Glomerular visceral epithelial cell (primary cell): ENCODE results near the gene MYMK.

Experiments
- DNase-seq: peaks from one replicate; pipeline ENCODE4 v3.0.0-alpha.2; 2016; ENCODE audit errors: extremely low spot score

Gene MYMK

DNA sequence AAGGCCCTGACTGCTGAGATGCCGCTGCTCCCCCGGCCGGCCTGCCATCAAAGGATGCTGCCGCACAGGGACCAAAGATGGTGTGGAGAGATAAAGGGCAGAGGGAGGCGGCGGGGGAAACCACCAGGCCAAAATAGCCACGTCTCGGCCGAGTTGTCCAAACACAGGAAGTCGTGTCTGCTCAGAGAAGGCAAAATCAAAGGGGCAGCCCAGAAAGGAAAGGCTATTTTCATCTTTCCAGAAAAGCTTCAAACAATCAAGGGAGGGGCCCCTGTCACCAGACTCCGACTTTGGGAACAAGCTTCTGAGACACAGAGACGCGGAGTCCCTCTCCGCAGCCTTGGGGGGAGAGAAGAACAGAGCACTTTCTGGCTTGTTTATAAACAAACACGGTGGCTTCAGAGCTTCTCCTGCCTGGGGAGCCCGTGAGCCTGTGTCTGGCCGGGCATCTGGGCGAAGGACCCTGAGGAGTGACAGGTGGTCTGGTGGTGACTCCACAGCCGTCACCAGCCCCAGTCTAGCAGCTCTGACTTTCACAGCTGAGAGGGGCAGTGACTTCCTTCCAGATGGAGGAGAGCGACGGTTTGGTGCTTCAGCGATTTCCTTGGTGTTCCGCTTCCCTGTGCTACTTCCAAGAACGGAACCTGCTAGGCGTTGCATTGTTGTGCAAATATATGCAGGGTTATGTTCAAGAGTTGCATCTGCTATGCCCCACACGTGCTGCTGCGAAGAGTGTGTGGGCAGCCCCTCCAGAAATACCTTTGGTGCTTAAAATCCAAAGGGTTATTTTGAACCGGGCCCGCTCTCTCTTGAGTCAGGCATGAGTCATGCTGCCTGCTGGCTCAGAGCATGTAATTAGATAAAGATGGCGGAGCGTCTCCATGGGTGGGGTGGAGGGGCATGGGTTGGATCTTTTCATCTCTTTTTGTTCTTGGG, 33.7 kb upstream of the MYMK start:
- peak; percentile 16 for DNase-seq

DNA sequence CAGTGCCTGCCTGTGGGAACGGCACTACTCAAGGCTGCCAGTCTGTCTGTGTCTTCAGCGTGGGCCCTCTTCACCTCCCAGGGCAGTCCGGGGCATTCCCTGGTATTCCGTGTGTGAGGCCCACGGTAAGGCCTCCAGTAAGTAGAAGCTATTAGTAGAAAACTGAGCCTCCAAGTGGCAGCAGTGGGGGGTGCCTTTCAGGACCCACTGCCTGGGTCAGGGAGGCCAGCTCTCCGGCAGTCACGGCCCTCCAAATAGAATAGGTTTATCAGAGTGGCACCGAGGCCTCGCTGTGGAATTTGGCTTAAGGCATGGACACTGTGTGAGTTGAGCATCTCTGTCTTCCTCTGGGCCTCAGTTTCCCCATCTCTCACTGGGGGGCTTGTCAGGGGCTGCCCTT, 32.8 kb upstream of the MYMK start:
- DNase-seq, result no peak

DNA sequence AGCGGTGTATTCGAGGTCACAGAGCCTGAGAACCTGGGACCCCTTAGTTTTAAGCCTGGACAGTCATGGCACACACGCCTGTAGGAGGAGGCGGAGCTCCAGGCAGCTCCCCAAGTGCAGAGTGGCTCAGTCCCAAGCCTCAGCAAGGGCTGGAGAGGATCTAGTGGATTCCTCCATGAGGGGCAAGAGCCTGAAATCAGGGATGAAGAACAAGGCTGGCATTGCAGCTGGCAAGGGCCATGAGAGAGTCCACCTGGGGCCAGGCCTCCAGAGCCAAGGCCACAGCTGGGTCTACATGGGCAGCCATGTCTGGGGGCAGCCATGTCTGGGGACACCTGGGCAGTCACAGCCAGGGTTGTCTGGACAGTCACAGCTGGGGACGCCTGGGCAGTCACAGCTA, 31.6 kb upstream of the MYMK start:
- no peak for DNase-seq

DNA sequence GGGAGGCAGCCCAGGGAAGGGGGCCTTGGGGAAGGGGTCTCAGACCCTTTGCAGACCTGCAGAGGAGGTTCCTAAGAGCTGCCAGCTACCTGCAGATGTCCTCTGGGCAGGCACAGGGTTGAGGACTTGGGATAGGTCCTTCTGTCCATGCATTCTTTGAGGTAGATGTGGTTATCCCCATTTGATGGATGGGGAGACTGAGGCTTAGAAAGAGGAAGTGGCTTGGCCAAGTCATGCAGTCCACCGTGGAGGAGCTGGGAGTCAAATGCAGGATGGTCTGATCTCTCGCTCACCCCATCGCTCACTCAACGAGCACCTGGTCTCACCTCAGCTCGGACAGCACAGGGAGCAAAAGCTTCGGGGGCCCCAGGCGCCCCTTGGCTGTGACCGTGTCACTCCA, 30.0 kb upstream of the MYMK start:
- DNase-seq, result no peak

DNA sequence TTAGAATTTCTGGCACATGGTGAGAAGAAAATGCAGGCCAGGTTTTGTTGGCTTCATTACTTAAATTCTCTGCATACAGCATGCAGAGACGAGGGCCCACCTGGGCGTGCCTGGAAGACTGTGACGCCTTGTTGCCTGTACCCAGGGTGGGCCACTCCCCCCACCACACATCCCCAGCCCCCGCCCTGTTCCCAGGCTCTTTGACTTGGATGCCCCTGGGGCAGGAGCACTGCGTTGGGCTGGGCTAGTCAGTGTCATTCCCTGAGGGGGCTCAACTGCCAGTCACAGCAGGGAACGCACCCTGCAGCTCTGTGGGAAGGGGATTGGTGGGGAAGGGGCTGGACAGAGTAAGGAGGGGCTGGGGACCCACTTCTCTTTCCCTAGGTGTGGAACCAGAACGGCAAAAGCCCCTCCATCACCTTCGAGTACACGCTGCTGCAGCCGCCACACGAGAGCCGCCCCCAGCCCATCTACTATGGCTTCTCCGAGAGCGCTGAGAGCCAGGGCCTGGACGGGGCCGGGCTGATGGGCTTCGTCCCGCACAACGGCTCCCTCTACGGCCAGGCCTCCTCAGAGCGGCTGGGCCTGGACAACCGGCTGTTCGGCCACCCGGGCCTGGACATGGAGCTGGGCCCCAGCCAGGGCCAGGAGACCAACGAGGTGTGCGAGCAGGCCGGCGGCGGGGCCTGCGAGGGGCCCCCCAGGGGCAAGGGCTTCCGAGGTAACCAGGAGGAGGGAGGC, 29.4 kb upstream of the MYMK start:
- DNase-seq, result no peak

DNA sequence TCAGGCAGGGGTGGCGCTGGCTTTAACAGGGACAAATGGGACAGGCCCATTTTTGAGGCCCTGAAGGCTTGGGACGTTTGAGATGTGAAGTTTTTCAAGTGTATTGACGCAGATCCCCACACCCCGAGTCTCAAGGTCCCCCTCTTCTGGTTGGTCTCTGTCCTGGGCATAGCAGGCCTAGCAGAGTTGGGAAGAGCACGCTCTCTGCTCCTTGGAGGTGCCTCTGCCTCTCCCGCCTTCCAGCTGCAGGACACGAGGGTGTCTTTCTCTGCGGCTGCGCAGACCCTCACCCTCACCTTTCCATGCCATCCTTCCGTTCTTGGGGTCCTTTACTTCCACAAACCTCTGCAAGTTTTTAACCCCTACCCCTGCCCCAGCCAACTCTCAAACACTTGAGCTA, 28.4 kb upstream of the MYMK start:
- DNase-seq, result no peak

DNA sequence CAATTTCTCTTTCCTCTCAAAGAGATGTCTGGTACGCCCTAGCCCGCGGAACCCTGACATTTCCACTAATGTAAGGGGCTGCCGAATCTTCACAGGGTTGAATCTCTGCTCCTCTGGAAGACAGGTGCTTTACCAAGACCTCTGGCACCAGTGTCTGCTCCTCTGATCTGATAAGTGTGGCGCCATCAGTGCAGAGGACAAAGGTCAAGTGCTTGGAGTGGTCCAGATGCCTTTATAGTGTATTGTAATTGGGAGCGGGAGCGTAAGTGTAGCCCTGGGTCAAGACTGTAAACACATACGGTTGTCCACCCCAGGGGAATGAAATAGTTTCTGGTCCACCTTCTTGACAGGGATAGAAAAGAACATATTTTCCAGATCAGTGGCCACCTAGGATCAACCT, 27.5 kb upstream of the MYMK start:
- DNase-seq, result no peak

DNA sequence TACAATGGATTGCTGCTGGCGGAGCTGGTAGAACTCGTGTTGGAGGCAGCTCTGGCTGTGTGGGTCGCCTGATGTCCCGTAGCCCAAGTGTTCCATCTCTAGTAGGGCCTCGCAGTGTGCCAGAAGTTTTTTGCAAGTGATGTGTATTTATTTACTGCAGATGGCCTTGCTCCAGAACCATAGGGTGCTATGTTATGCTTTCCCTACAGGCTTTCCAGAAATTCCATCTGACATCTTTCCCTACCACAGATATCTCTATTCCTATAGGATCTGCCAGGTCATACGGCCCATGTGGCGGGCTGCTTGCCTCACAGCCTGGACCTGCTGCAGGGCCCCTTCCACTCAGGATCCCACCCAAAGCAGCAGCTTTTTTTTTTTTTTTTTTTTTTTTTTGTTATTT, 26.7 kb upstream of the MYMK start:
- no peak for DNase-seq

DNA sequence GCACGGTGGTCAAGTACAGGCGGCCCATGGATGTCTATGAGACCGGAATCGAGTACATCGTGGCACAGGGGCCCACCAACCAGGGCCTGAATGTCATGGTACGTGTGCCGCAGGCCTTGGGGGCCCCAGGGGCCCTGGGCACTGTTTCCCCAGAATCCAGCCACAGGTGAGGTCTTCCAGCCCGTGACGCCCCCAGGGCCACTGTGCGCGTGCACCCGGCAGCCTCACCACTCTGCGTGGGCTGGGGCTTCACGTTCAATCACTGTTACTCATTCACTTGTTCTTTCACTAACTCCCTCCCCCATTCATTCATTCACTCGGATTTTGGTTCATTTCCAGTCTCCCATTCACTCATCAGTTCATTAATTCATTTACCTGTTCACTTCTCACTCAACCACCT, 22.4 kb upstream of the MYMK start:
- DNase-seq, result no peak

DNA sequence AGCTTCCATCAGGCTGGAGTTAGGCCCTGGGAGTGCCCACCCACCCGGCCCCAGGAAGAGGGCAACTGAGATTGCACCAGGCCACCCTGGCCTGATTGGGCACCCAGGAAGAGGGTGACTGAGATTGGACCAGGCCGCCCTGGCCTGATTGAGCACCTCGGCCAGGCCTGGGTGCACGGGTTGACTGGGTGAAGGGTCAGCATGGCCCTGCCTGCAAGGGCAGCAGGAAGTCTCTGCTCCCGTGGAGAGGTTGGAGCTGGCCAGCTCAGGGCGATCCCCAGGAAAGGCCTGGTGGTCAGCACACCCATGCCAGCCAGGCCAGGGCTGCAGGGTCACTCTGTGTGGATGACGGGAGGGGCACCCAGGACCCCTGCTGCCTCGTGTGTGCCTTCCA, 21.5 kb upstream of the MYMK start:
- no peak for DNase-seq

DNA sequence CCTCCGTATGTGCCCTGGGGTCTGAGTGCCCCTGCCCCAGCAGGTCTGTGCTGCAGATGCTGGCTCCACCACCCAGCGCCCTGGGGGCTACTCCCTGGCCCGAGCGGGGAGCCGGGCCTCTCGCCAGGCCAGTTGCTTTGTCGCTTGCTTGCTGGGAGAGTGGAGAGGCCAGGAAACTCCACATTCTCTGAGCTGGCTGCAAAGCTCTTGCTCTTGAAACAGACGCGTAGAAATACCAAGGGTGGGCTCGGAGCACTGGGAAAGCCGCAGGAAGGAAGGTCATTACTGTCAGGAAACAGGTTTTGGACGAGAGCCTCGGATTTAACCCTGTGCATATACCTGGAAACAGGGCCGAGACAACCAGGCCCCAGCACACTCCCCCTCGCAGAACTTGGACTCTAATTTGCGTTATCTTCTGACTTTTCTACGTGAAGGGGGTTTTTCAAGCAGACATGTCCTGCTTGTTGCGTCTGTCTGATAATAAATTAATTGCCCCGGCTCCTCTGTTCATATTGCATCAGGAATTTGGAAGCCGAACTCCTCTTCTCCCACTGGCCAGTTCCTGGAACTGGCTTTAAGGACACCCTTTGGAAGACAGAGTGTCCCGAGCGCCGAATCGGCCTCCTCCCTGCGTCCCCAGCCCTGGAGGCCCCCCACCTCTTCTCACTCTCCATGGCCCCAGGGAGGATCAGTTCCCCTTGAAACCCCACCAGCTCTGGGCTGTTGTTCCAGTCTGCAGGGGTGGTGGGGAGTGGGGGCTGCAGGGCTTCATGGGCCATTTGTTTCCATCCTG, 20.9 kb upstream of the MYMK start:
- no peak for DNase-seq

DNA sequence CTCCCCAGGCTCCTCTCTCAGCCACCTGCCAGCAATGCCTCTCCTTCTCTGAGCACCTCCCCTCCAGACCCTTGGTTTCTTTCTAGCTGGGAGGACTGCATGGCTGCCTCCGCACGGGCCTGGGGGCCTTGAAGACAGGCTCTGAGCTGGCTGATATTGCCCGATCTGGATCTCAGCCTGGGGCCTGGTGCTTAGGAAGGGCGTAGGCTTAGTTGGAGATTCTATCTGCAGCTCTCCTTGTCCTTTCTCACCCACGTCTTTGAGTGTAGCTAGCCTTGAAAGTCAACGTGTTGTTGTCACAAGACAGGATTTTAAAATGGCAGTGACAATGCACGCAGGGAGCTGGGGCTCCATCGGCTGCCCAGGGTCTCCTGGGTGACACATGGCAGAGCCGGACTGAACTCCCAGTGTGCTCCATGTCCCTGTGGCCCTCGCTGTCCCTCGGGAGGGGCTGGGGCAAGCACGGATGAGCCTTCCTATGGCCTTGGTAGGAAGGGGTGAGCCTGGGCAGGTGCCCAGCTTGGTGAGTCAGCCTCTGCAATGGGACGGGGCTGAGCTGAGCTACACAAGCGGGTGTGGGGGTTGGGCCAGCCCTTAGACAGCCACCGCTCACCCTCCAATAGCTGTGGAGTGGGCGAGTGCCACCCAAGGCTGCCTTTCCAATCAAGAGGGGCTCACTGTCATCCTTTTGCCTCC, 19.2 kb upstream of the MYMK start:
- DNase-seq, result no peak

DNA sequence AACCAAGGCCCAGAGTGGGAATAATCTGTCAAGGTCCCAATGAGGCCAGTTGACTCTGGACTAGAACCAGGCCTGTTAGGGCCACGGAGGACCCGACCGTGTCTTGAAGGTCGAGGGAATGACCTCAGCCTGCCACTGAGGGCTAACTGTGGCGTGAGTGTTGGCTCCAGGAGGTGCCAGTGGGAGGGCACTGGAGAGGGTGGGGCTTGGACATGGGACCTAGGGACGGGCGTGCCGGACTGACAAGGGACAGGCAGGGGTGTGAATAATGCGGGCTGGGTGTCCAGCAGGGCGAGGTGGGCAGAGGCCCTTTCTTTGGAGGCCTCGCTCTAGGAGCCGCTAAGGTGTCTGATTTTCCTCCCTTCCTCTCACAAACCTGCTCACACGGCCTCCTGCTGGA, 17.2 kb upstream of the MYMK start:
- DNase-seq, result no peak

DNA sequence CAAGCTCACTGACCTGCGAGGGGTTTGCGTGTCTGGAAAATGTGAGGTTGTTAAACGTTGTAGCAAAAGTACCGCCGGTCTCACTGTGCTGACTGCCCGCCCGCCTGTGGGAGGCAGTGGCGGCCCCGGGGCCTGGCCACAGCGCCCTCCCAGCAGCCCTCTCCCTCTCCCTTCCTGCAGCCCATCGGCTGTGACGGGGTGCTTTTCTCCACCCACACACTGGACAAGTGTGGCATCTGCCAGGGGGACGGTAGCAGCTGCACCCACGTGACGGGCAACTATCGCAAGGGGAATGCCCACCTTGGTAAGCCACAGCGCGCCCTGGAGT, 15.9 kb upstream of the MYMK start:
- DNase-seq, result no peak

DNA sequence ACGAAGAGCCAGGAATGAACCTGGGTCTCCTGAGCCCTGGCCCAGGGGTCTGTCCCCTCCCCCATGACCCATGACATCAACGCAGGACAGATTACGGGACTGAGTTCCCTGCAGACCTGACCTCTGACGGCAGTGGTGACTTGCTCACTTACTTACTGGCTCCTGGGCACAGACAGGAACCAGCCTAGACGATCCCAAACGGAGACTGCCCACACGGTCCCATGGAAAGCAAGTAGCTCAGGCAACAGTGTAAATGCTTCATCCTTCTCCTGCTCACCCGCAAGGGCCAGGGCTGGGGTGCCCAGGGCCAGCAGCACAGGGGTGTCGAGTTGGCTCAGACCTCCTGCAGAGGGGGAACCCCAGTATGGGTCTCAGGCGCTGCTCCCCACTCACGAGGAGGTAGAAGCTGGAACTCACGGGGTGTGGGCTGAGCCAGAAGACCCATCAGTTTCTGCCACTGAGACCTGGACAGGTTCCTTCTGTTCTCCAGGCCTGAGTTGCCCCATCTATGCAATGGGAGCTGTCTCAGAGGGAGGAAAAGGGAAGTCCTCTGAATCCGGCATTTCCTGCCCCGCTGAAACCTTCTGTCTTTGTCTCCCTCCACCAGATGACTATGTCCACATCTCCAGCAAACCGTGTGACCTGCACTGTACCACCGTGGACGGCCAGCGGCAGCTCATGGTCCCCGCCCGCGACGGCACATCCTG, 15.4 kb upstream of the MYMK start:
- no peak for DNase-seq

DNA sequence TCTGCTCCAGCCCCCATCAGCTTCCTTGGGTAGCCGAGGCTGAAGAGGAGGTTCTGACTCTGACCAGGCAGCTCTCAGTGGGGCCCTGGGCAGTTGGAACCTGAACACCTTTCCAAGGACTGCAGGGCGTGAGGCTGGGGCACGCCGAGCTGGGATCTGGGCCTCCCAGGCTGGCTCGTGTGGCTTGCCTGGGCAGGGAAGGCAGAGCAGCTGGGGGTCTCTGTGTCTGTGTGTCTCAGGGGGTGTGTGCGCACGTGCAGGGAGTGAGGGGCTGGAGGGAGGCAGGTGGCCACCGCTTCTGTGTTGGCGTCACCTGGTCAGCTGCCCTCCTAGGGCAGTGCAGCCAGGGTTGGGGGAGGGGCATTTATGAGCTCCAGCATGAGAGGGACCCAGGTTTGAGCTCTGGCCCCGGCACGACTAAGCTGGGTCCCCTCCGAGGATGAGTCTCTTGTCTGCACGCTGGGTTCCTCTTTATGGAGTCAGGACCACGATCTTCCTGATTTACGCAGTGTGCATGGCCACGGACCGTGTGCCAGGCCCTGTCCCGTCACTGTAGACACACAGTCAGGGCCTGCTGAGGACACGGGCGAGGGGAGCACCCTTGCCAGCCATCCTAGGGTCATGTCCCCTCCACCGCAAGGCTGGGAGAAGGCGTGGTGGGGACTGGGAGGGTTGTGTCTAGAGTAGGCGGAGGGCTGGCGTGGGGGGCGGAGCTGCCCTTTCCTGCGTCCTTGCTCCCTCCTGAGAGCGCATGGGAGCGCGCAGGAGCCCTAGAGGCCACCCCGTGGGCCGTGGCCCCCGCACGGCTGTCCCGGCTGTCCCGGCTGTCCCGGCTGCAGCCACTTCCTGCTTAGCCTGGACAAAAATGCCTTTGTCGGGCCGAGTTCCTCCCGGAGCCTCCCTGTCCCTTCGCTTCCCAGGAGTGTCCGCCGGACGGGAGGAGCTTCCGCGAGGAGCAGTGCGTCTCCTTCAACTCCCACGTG, 14.4 kb upstream of the MYMK start:
- DNase-seq, result no peak

DNA sequence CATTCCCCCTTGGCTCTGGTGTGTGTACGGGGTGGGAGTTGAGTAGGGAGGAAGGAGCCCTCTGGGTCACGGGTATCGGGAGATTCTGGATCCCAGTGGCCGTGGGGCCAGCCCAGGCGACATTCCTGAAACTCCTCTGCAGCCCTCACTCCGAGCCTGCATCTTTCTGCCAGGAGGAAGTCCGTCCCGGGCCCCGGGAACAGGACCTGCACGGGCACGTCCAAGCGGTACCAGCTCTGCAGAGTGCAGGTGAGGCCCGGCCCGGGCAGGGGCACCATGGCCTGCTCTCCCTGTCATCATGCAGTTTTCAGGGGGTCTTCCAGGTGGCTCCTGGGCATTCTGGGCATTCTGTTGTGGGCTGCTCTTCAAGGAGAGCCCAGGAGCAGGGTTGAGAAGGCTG, 13.4 kb upstream of the MYMK start:
- no peak for DNase-seq

DNA sequence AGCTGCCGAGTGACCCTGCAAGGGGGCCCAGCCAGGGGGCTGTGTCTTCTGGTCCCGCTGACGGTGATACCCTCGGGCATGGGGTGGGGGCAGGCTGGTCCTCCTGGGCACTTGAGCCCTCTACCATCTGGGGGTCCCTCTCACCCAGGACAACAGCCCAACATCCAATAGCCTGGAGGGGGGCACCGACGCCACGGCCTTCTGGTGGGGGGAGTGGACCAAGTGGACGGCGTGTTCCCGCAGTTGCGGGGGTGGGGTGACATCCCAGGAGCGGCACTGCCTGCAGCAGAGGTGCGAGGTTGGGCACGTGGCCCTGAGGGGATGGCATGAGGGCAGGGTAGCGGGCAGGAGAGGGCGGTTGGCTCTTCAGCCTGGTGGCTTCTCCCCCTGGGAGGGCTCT, 12.5 kb upstream of the MYMK start:
- DNase-seq, result no peak

DNA sequence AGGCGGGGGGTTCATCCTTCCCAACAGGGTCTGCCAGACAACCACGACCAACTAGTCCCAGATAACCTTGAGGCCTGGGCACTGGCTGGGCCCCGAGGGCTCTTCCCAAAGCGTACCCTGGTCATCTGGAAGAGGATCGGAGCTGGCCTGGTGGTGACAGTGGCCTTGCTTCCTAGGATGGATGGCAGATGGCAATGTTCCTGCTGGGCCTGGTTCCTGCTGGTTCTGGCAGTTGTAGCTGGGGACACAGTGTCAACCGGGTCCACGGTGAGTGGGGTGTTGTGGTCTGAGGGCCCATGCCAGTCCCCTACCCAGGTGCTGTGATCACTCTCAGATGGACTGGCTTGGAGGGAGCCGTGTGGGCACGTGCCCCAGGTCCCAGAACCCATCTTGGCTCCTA, 11.8 kb upstream of the MYMK start:
- DNase-seq, result no peak

DNA sequence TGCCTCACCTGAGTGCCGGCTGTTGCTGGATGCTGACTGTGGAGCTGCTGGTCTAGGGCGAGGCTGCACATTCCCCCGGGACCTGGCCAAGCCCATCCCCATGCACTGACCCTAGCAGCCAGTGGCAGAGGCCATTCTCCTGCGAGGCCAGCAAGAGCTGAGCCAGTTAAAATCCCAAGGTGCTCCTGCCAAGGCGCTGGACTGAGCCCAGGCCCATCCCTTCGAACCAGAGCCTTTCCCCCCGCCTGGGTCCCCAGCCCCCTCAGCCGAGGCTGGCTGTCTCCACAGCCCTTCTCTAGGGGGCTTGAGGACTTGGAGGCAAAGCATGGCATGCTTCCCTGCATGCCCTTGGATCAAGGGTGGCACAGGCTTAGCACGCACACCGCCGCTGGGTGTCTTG, 11.3 kb upstream of the MYMK start:
- DNase-seq, result no peak
